GM18519 (cell line): ENCODE results near the gene SOX11.

ENCODE experiments used
- ATAC-seq: cut with Tn5 transposase; IDR thresholded peaks from one replicate; pipeline ENCODE4 v1.9.1; 2021; ENCODE audit warnings: mild to moderate bottlenecking, moderate library complexity; ENCODE audit not compliant: unreplicated experiment, low FRiP score

The SOX11 gene

DNA sequence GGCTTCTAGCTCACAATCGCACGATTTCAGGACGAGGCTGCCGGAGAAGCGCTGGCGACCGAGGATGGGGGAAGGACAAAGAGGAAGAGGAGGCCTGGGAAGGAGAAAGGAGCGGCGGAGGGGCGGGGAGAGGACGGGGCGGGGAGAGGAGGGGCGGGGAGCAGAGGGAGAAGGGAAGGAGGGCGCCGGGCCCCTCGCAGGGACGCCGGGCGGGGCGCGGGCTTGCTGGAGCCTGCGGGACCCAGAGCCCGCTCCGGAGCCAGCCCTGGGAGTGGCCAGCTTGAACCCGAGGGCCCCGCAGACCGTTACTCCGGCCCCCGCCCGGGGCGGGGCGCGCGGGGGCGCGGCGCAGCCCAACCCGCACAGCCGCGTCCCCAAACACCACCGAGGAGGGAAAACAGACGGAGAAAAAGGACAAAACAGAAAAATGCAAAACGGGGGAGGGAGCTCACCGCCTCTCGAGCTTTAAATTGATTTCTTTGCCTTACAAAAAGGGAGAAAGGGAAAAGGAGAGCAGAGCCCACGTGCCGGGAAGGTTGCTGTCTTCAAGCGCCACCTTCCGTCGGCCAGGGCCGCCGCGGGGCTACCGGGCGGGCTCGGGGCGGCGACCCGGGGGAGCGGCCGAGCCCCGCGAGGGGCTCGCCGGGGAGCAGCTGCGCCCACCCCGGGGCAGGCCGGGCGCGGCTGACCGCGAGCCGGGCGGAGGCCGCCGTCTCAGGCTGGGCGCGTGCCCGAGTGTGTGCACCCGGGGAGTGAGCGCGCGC is 781 bp upstream of the SOX11 start:
- ATAC-seq, result no peak

DNA sequence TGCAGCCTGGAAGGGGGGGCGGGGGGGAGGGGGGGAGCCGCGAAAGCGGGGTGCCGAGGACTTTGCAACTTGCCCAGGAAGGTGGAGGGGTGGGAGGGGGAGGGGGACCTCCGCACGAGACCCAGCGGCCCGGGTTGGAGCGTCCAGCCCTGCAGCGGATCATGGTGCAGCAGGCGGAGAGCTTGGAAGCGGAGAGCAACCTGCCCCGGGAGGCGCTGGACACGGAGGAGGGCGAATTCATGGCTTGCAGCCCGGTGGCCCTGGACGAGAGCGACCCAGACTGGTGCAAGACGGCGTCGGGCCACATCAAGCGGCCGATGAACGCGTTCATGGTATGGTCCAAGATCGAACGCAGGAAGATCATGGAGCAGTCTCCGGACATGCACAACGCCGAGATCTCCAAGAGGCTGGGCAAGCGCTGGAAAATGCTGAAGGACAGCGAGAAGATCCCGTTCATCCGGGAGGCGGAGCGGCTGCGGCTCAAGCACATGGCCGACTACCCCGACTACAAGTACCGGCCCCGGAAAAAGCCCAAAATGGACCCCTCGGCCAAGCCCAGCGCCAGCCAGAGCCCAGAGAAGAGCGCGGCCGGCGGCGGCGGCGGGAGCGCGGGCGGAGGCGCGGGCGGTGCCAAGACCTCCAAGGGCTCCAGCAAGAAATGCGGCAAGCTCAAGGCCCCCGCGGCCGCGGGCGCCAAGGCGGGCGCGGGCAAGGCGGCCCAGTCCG is 540 bp downstream of the SOX11 start:
- no peak for ATAC-seq

DNA sequence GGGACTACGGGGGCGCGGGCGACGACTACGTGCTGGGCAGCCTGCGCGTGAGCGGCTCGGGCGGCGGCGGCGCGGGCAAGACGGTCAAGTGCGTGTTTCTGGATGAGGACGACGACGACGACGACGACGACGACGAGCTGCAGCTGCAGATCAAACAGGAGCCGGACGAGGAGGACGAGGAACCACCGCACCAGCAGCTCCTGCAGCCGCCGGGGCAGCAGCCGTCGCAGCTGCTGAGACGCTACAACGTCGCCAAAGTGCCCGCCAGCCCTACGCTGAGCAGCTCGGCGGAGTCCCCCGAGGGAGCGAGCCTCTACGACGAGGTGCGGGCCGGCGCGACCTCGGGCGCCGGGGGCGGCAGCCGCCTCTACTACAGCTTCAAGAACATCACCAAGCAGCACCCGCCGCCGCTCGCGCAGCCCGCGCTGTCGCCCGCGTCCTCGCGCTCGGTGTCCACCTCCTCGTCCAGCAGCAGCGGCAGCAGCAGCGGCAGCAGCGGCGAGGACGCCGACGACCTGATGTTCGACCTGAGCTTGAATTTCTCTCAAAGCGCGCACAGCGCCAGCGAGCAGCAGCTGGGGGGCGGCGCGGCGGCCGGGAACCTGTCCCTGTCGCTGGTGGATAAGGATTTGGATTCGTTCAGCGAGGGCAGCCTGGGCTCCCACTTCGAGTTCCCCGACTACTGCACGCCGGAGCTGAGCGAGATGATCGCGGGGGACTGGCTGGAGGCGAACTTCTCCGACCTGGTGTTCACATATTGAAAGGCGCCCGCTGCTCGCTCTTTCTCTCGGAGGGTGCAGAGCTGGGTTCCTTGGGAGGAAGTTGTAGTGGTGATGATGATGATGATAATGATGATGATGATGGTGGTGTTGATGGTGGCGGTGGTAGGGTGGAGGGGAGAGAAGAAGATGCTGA is 1.4 kb downstream of the SOX11 start:
- no peak for ATAC-seq

DNA sequence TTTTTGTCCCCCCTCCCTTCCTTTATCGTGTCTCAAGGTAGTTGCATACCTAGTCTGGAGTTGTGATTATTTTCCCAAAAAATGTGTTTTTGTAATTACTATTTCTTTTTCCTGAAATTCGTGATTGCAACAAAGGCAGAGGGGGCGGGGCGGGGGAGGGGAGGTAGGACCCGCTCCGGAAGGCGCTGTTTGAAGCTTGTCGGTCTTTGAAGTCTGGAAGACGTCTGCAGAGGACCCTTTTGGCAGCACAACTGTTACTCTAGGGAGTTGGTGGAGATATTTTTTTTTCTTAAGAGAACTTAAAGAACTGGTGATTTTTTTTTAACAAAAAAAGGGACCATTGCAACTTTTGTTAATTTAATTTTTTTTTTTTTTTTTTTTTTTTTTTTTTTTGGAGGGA is 2.1 kb downstream of the SOX11 start:
- no peak for ATAC-seq

DNA sequence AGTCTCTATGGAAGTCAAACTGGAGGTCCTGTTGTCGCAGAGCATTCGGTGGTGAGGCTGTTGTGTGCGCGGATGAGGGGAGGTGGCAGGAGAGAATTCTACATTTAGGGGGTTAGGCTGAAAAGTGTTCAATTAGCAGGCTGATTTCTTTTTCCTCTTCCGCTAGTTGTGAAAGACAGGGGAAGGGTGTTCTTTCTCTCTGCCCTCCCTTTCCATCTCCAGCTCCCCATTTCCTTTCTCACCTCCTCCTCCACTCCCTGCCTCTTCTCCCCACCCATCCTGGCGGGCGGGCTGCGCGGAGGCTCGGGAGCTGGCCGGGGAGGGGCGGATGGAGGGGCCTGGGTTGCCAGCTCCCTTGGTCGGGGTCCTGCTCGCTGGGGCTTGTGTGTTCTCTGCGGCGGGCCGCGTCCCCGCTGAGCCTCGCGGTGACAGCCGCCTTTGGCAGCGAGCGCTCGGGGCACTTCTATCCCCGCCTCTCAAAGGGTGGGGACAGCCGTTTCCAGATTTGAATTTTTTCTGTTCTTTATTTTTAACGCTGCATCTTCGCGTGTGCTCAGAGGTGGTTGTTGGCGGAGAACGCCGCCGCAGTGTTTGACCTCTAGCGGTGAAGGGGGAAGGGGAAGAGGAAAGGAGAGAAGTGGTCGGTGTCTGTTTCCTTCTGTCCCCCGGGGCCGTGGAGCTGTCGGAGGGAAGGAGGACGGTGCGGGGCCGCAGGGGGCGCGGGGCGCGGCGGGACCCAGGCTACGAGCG is 3.6 kb downstream of the SOX11 start:
- no peak for ATAC-seq

DNA sequence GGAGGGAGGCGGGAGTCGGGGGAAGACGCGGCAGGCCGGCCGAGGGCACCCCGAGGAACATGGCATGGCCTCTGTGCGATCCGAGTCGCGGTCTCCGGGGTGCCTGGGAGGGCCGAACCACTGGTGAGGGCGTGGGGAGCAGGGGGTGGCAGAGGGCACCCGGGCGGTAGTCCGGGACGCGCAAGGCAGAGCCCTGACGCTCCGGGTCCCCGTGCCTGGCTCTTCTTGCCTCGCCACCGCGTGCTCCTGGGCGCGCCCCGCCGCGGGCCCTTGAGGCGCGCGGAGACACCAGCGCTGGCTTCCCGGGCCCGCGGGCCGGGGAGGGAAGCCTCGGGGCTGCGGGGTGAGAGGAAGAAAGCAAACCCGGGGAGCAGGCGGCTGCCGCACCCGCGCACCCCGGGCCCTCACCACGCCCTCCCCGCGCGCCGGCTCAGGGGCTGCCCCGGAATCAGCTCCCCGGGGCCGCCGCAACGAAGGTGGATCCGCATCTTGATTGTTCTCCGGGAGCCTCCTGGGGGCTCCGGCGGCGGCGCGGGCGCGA is 4.3 kb downstream of the SOX11 start:
- peak; percentile 28 for ATAC-seq

DNA sequence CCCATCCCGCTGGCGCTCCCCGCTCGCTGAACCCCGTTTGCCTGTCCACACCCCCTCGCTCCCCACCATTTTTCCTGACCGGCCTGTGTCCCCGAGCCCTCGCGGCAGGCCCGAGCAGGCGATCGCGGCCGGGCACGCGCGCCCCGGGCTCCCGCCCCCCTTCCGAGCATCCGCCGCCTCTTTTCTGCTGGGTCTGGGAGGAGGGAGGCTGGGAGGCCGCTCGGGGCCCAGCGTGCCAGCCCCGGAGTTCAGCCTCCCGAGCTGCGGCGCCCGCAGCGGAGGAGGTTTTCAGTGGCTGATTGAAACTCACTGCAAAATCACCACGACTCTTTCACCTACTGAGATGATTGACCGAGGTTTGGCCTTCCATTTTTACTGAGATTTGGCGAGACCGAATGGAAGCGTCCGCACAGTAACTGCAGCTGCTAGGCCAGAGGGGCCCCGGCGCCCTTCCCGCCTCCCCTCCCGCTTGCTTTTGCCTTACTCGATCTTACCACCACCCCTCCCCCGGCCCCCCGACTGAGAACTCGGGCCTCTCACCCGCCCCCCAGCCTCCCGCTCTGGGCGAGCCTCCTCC is 4.8 kb downstream of the SOX11 start:
- peak; percentile 32 for ATAC-seq

DNA sequence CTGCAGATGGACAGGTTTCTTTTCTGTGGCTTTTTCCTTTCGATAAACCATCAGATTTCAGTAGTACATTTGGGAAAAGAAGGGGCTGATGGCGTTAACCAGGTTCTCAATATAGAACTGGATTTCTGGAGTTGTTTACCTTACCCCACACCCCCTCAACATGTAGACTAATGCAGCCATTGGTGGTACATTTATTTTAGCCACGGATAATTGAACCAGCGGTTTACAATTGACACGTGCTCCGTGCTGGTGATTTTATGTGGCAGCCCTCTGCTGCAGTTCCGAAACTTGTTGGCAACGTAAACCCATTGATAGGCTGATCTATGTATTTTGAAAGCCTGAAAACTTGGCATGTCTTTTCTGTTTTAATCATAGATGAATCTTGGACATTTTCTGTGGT is 5.4 kb downstream of the SOX11 start:
- ATAC-seq, result no peak

DNA sequence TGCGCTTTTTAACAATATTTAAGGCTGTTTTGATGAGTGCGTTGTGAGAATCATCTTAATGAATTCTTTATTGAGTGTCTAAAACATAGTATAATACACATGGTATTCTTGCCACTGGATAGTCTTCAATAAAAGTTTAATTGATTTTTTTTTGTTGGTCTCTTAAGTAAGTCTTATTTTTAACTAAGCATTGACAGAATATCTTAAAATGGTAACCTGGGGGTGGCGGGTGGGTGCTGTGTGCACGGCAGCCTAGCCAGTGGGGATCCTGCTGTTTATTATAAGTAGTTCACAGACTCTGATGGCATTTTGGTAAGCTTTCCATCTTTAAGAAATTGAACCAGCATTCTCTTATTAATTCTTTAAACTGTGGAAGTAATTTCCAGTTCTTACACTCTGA is 6.0 kb downstream of the SOX11 start:
- no peak for ATAC-seq

DNA sequence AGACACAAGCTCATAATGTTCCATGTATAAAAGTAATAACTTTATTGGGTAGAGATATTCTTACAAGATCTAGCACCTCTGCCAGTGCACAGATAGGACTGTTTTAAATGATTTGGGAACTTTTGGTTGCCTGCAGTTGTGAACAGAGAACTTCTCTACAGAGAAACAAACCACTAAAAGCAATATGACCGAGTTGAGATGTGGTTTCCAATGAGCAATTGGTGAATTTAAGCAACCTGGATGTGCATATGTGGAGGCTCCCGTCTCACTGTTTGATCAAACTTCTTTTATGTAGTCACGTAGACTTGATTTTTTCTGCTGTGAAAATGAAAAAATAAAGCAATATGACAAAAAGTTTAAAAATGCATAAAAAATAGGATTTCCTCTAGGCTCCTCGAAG is 7.8 kb downstream of the SOX11 start:
- ATAC-seq, result no peak

DNA sequence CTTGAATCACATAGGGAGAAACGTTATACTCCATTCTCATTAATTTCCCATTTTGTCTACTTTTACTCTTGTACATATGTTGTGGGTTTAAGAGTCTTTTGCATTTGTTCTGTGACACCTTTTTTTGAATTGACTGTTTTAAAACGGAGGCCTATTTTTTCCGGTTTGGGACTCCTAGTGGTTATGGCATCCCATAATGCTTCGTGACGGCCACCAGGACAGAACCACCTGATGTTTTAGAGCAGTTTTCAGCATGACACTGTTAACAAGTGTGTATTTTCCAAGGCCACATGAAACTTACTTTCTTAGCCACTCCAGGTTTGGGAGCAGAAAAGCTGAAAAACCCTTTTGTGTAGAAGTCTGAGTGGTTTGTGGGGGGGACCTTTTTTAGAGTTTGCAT is 8.4 kb downstream of the SOX11 start:
- no peak for ATAC-seq

DNA sequence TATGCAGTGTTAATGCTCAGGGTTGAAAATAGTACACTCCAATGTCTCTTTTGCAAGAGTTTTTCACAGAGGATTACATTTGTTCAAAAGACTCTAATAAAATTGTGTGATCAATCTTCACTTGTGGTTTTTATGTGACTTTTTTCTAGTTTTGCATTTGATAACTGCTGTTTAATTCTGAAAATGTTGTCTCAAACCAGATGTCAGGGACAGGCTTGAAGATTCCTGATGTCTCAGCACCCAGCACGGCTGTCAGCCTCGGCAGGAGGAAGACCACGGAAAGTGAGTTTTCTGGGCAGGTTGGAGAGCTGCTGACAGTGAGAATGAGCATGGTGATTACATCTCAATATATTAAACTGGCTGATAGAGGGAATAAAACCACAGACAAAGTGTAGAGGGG is 9.1 kb downstream of the SOX11 start:
- no peak for ATAC-seq

DNA sequence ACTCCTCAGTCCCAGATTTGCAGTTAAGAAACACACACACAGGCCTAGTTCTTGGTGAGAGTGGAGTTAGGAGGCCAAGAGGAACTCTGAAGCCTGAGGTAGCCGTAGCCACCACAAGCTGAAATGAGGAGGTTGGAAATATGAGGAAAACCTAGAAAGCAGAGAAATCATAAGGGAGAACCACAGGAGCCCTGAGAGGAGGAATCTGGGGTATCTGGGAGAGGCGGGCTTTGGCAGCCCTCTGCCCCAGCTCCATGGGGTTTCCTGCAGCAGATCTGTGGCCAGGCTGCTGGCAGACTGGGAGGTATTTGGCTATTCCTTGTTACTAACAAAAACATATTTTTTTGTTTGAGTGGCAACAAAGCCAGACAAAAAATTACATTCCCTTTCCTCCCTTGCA is 11.0 kb downstream of the SOX11 start:
- no peak for ATAC-seq

DNA sequence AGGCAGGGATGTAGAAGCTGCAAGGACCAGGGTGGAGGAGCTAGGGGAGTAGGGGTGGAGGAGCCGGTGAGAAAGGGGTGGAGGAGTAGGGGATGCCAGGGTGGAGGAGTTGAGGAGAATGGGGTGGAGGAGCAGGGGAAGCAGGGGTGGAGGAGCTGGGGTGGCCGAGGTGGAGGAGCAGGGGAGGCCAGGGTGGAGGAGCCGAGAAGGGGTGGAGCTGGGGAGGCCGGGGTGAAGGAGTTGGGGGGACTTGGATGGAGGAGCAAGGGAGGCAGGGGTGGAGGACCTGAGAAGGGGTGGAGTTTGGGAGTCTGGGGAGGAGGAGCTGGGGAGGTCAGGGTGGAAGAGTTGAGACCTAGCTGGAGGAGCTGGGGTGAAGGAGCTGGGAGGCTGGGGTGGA is 13.3 kb downstream of the SOX11 start:
- no peak for ATAC-seq

DNA sequence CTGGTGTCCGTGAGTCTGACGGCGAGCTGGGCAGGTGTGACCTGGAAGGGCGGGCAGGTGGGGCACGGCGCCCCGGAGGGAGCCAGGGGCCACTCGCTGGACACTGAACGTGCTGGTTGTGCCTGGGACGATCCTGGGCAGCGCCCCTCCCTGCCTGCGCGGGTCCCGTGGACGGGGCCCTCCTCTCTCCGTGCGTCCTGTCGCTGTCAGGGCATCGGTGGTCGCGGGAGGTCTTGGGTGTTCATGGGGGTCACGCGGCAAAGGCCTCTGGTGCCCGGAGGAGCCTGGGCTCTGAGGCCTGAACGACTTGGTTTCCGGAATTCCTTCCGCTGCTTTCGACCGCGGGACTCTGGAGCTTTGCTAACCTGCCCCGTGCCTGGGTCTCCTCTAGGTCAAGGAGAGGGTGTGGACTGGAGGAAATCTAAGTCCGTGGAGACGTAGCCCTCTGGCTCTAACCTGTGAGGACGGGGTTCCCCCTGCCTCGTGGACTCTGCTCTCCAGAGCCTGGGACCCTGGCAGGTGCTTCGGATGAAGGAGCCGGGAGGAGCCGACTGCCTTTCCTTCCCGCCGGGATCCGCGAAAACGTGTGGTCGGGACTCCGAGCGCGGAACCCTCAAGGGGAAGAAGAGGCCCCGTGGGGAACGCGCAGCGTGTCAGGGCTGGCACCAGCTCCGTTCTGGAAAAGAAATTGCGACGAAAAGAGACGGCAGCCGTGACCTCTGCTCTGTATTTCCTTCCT is 14.7 kb downstream of the SOX11 start:
- no peak for ATAC-seq

DNA sequence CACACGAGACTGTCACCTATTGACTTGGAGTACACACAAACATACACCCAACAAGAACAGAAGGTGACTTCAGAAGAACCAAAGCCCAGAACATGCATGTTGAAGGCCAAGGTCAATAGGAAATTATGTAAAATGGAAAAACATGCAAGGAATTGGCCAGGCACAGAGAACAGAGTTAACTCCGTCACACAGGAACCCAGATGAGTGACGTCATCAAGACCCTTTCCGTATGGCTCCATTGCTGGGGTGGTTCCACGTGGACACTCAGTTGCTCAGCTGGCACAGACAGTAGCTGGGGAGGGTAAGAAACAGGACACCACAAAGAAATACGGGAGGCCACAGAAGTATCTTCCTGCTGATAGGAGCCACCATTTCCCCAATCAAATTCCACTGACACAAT is 18.4 kb downstream of the SOX11 start:
- no peak for ATAC-seq

DNA sequence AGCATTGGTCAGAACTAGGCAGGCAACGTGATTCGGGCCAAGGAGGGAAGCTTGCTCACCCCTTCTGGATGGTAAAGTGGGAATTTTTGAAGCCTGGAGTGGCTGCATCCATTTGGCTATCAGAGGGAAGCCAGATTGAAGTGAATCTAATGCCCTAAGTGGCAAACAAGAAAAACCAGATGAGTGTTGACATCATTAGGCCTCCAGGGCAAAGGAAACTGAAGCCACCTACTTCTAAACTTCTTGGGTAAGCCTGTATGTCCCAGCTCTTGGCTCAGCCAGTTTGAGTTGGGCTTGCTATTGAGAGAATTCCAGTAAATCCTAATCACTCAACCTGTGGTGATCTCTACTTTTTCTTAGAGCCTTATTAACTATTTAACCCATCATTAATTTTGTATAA is 20.9 kb downstream of the SOX11 start:
- no peak for ATAC-seq

DNA sequence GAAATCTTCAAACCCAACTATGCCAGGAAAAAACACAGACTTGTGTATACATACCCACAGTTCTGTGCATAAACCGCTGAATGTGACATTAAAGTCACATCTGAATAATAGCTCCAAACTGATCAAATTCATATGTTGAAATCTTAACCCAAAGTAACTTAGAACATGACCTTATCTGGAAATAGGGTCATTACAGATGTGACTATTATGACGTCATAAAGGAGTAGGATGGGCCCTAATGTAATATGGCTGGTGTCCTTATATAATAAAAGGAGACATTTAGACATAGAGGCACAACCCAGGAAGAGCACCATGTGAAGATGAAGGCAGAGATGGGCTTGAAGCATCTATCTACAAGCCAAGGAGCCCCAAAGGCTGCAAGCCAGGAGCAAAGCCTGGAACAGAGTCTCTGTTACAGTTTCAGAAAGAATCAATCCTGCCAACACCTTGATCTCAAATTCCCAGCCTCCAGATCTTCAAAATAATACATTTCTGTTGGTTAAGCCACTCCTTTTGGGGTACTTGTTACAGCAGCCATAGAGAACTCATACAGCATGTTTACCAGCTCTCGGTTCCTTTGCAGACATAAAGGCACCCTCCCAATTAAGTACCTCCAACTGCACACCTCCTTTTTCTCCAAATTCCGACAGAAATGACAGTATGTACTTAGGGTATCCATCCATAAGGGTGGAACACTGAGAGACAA is 27.6 kb downstream of the SOX11 start:
- ATAC-seq, result no peak

DNA sequence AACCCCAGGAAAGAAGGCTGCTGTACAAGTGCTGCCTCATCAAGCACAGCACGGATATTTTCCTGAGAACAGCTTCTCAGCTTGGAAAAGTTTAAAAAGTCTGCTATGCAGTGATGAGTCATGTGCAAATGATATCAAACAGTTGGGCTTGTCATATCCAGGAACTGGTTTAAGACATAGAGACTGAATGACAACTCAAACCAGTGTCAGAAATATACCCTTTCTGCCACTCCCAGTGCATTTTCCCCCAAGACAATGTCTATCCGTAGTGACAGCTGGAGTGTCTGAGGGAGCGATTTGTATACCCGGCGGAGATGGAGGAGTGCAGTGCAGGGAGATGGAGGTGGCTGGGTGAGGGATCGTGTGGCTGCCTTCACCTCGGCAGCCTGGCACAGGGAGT is 28.2 kb downstream of the SOX11 start:
- no peak for ATAC-seq
